Stimulated activated CD4-positive, alpha-beta T cell treated with anti-CD3 and anti-CD28 coated beads, Interleukin-12 subunit alpha, Interleukin-12 subunit beta, amount 100 ng/mL, for 48 hours (primary cell): Measurements from ENCODE around the gene SDC3.
"Not testable (repeated sequence)": the region's sequence is repeated elsewhere in the genome, so short reads cannot be mapped to it uniquely, and the experiment has no call there.

Experiments
- DNase-seq, 3 donors: peaks; one replicate each; pipeline ENCODE4 v3.0.0-alpha.2; 2020; ENCODE audit warnings: low read depth in 2 of 3, low spot score in 1 of 3

The SDC3 gene

GRCh38 chr1:30908696-30909364 is at the start of gene SDC3:
TSS of gene SDC3 (minus strand) at chr1:30908758. CDS start at chr1:30908586, 172 bp downstream.
- no peak for DNase-seq

- DNase-seq: no peak
These were observed 49.1 kb upstream of the SDC3 start for GRCh38 chr1:30957560-30958222.

- no peak for DNase-seq
These were observed 47.0 kb upstream of the SDC3 start for GRCh38 chr1:30955448-30956015.

GRCh38 chr1:30953685-30954084 is 45.1 kb upstream of the SDC3 start:
- no peak for DNase-seq

- DNase-seq: no peak
These were observed 43.5 kb upstream of the SDC3 start for GRCh38 chr1:30952098-30952497.

- no peak for DNase-seq
These were observed 42.1 kb upstream of the SDC3 start for GRCh38 chr1:30950700-30951099.

GRCh38 chr1:30950053-30950452 is 41.5 kb upstream of the SDC3 start:
- no peak for DNase-seq

GRCh38 chr1:30949487-30949838 is 40.9 kb upstream of the SDC3 start:
- not testable (repeated sequence) for DNase-seq

- DNase-seq: not testable (repeated sequence)
These were observed 40.4 kb upstream of the SDC3 start for GRCh38 chr1:30948813-30949486.

GRCh38 chr1:30948278-30948677 is 39.7 kb upstream of the SDC3 start:
- DNase-seq: no peak

GRCh38 chr1:30947212-30947611 is 38.7 kb upstream of the SDC3 start:
- DNase-seq: no peak

GRCh38 chr1:30942326-30942963 is 33.9 kb upstream of the SDC3 start:
- no peak for DNase-seq

GRCh38 chr1:30940541-30940940 is 32.0 kb upstream of the SDC3 start:
- no peak for DNase-seq

GRCh38 chr1:30936541-30937171 is 28.1 kb upstream of the SDC3 start:
- DNase-seq: no peak

- DNase-seq: not testable (repeated sequence)
These were observed 27.2 kb upstream of the SDC3 start for GRCh38 chr1:30935758-30936157.

- DNase-seq: no peak
These were observed 26.1 kb upstream of the SDC3 start for GRCh38 chr1:30934613-30935012.

GRCh38 chr1:30933874-30934252 is 25.3 kb upstream of the SDC3 start:
- DNase-seq: no peak

- DNase-seq: no peak
These were observed 22.1 kb upstream of the SDC3 start for GRCh38 chr1:30930631-30931173.

GRCh38 chr1:30929944-30930525 is 21.5 kb upstream of the SDC3 start:
- no peak for DNase-seq

- peak in 2 of 3 donors; percentile 32 to 51 for DNase-seq
These were observed 20.8 kb upstream of the SDC3 start for GRCh38 chr1:30929135-30929889.
